K562 (cell line): ENCODE data around the gene TRIM25. TPM values are rescaled to one million over a fixed set of nuclear protein-coding genes. Genes with fewer than 3 reads are reported as not detected.

Experiments used
- ATAC-seq: fragments of 200-7000 bp; cut with Tn5 transposase; 3 replicates; pipeline ENCODE4 v1.9.1; 2020; ENCODE audit warnings: moderate library complexity
- BruUV-seq: library from RNA; stranded (reverse); fragments of 400-500 nt; replicated peaks from 2 replicates; lab custom pipeline; 2021; lab: Mats Ljungman, UMichigan
- CTCF ChIA-PET: fragments of 300-600 bp; formaldehyde crosslinking; extraction: SDS; loops from one replicate; lab custom pipeline; 2021; ENCODE audit warnings: low intra/inter-chr PET ratio; lab: Yijun Ruan, JAX
- POLR2A ChIA-PET: fragments of 300-600, 350-650 bp; sonication (Branson Sonifier 250); formaldehyde crosslinking; extraction: SDS; loops from one replicate; lab custom pipeline; 2021; ENCODE audit warnings: antibody characterized with exemption, inconsistent platforms; lab: Yijun Ruan, JAX
- DNase-seq, 4 experiments: peaks; one replicate each; pipeline versions ENCODE4 v3.0.0 to v3.0.0-alpha.2; 2011 to 2018; ENCODE audit warnings: low spot score in 3 of 4, mixed read lengths in 3 of 4; ENCODE audit errors: extremely low read depth in 1 of 4
- FAIRE-seq: peaks from 2 replicates; lab custom pipeline; 2011; peaks lifted over from hg19 to GRCh38; lab: Jason Lieb, UNC
- H2AFZ ChIP-seq: 2 replicates; pipeline ENCODE4 v1.6.0; 2011; ENCODE audit warnings: low read depth, low read length, control low read depth, inconsistent platforms
- H3K27ac ChIP-seq: fragments of 200-600 bp; 3 replicates; pipeline ENCODE4 v1.8.0; 2011; ENCODE audit warnings: low read depth, mild to moderate bottlenecking, control low read depth, inconsistent platforms, low read length, moderate library complexity, mixed read lengths; ENCODE audit errors: extremely low read depth
- H3K27me3 ChIP-seq, 2 experiments: fragments of 300-600 bp in 1 of 2; 2 replicates in 1 of 2; 3 replicates in 1 of 2; pipeline versions ENCODE4 v1.6.0 to v1.8.0; 2011; ENCODE audit warnings: inconsistent platforms in 2 of 2, low read length in 2 of 2, mild to moderate bottlenecking in 1 of 2, mixed read lengths in 1 of 2, moderate library complexity in 1 of 2; ENCODE audit not compliant: control insufficient read depth in 2 of 2, insufficient read depth in 2 of 2
- H3K36me3 ChIP-seq: fragments of 300-600 bp; 3 replicates; pipeline ENCODE4 v1.8.0; 2011; ENCODE audit warnings: mild to moderate bottlenecking, low read length, inconsistent platforms; ENCODE audit not compliant: control insufficient read depth, insufficient read depth
- H3K4me1 ChIP-seq, 2 experiments: fragments of 200-600 bp in 1 of 2; replicated peaks in 1 of 2; 2 replicates in 1 of 2; 3 replicates in 1 of 2; pipeline versions ENCODE4 v1.5.1 to v1.8.0; 2011; ENCODE audit warnings: inconsistent platforms in 2 of 2, low read length in 2 of 2, mild to moderate bottlenecking in 1 of 2, mixed read lengths in 1 of 2, moderate library complexity in 1 of 2; ENCODE audit not compliant: control insufficient read depth in 2 of 2, insufficient read depth in 2 of 2
- H3K4me2 ChIP-seq: 2 replicates; pipeline ENCODE4 v1.6.1; 2011; ENCODE audit warnings: low read length, control low read depth, inconsistent platforms, mixed read lengths; ENCODE audit not compliant: insufficient read depth
- H3K4me3 ChIP-seq: fragments of 200-600 bp; sonication (generic), shearing (Covaris generic); 2 replicates; pipeline ENCODE4 v1.5.1; 2016; ENCODE audit warnings: control low read depth, inconsistent platforms
- H3K79me2 ChIP-seq: fragments of 200-600 bp; 3 replicates; pipeline ENCODE4 v1.8.0; 2011; ENCODE audit warnings: low read length, inconsistent platforms; ENCODE audit not compliant: control insufficient read depth, insufficient read depth
- H3K9ac ChIP-seq, 2 experiments: 2 replicates each; pipeline versions ENCODE4 v1.6.0 to v1.6.1; 2011; ENCODE audit warnings: low read depth in 2 of 2, low read length in 2 of 2, control low read depth in 1 of 2, inconsistent platforms in 1 of 2, mild to moderate bottlenecking in 1 of 2, mixed read lengths in 1 of 2; ENCODE audit not compliant: insufficient read depth in 1 of 2
- H3K9me1 ChIP-seq: one replicate; pipeline ENCODE4 v1.6.0; 2011; ENCODE audit warnings: inconsistent platforms, mild to moderate bottlenecking, low read length, moderate library complexity; ENCODE audit not compliant: control insufficient read depth, insufficient read depth
- H3K9me3 ChIP-seq: replicated peaks from 2 replicates; pipeline ENCODE4 v1.5.1; 2011; ENCODE audit warnings: low read depth, low read length, inconsistent platforms; ENCODE audit not compliant: control insufficient read depth, insufficient read depth
- H4K20me1 ChIP-seq: replicated peaks from 2 replicates; pipeline ENCODE4 v1.6.1; 2011; ENCODE audit warnings: low read length, inconsistent platforms, mixed read lengths; ENCODE audit not compliant: control insufficient read depth, insufficient read depth
- FIP1L1 ChIP-seq: fragments of 200-400 bp; formaldehyde crosslinking; IDR thresholded peaks from 2 replicates; pipeline ENCODE4 v1.6.1; 2018; ENCODE audit warnings: mild to moderate bottlenecking, low read depth, low read length; ENCODE audit not compliant: poor library complexity, severe bottlenecking
- MEIS2 ChIP-seq: fragments of 450-650 bp; IDR thresholded peaks from 2 replicates; pipeline ENCODE4 v1.6.1; 2014; ENCODE audit warnings: mild to moderate bottlenecking; ENCODE audit not compliant: partially characterized antibody
- ZNF324 ChIP-seq: fragments of 250-450 bp; sonication (Bioruptor Pico); IDR thresholded peaks from 2 replicates; pipeline ENCODE4 v1.4.0; 2020; ENCODE audit warnings: mild to moderate bottlenecking
- WGBS: fragments of 100-300 bp; shearing (Covaris generic); methylation state at CpG from one replicate; pipeline ENCODE4 v1.1.6; 2016; ENCODE audit warnings: low coverage, mixed read lengths; ENCODE audit not compliant: insufficient coverage; ENCODE audit errors: missing lambda C conversion rate; 5-methylcytosine and 5-hydroxymethylcytosine counted together
- in situ Hi-C: fragments of 300-500 bp; cut with MboI; formaldehyde crosslinking; loops from 4 replicates; pipeline ENCODE4 v1.15.0; 2018; ENCODE audit warnings: inconsistent platforms, mixed read lengths
- intact Hi-C: fragments of 100-400 bp; cut with micrococcal nuclease; formaldehyde crosslinking; loops from 2 replicates; pipeline ENCODE4 v1.14.2; 2022
- polyA plus RNA-seq, 8 experiments: library from polyadenylated mRNA; depleted of rRNA in 4 of 8; stranded (reverse) in 5 of 8; unstranded in 3 of 8; fragments of >200 nt; fragmentation: Nextera tagmentation in 2 of 8; fragmentation: Illumina TruSeq in 1 of 8; extraction: Ambion mirVana in 2 of 8; extraction: Trizol in 1 of 8; gene quantifications; 2 replicates each; pipeline versions ENCODE4 v1.2.1 to v1.2.3, GENCODE V29; 2011 to 2014; ENCODE audit warnings: inconsistent platforms in 1 of 8, missing spikeins in 1 of 8
- total RNA-seq, 7 experiments: library from RNA; depleted of rRNA in 6 of 7; stranded (reverse); fragments of >200 nt in 6 of 7; fragmentation: Illumina TruSeq in 2 of 7; extraction: Trizol in 2 of 7; gene quantifications; 2 replicates each; pipeline versions ENCODE4 v1.2.1 to v1.2.3, GENCODE V29; 2011 to 2021; ENCODE audit warnings: low replicate concordance in 1 of 7
- TF ChIP-seq, protein P1 (sequence below): sonication (generic); formaldehyde crosslinking; IDR thresholded peaks from 2 replicates; pipeline ENCODE4 v1.8.1; 2023; ENCODE audit warnings: mild to moderate bottlenecking, missing genetic modification reagents

Gene TRIM25
- total and polyA plus RNA-seq, 9 of the 15 experiments (the other 6 are each of a cell fraction or from before 2014, with no cell fraction given), result 5.9 to 49.5 (median 24.5) TPM

DNA sequence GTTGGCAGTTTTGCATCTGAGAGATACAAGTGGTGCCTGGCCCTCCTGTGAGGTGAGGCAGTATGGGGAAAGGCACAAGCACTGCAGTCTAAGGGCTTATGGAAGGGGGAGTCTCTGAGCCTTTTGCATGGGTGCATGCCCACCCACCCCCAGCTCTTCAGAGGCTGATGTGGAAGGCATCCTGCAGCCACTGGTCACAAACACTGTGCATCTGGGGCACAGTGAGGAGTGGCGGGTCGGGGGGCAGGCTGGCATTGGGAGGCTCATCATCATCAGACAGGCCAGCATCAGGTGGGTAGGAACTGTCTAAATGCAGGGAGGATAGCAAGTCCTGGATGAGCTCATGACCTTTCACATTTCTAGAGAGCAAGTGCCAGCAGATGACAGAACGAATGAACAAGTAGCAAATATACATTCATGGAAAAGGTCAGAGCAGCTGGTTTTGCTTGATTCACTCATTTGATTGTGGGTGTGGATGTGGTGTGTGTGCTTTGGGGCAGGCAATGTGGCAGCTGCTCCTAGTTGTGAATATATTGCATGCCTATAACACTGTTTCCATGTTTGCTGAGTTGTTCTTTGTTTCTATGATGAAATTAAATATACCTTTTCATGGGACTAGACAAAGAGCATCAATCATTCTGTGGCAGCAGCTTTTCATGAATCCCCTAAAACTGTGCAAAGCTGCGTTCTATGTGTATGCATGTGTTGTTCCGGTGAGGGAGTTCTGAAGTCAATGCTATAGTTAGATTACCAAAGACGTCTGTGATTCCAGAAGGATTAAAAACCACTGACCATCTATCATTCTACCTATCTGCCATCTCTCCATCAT, 29.2 kb downstream of the TRIM25 start:
- Histone ChIP-seq H3K27ac (no peak overlapping the region), H3K4me2 (no peak overlapping the region), H3K36me3 (peaks cover 19% of the 10 kb centered on the region), H3K4me3 (no peak overlapping the region), H3K79me2 (no peaks in the 10 kb centered on the region), H2AFZ (no peak overlapping the region), H3K9ac (no peak overlapping the region), H4K20me1 (no peaks in the 10 kb centered on the region), H3K4me1 (no peaks in the 10 kb centered on the region), H3K9me3 (no peaks in the 10 kb centered on the region), H3K27me3 (no peaks in the 10 kb centered on the region), H3K9me1 (no peaks in the 10 kb centered on the region)
- ATAC-seq (no peak), DNase-seq (no peak), FAIRE-seq (no peak)
- in situ Hi-C loops (no loop called here), intact Hi-C loops (no loop called here)
- ChIA-PET POLR2A (interaction anchor here (0.9 to 2.1 kb wide), 5 partner anchors 10 to 28 kb away, joined by 3 to 4 read pairs (median 4); no protein-coding TSS in a partner anchor), CTCF (no interaction called here)
- BruUV-seq, result no TSS peak
- TF ChIP-seq, protein P1, sequence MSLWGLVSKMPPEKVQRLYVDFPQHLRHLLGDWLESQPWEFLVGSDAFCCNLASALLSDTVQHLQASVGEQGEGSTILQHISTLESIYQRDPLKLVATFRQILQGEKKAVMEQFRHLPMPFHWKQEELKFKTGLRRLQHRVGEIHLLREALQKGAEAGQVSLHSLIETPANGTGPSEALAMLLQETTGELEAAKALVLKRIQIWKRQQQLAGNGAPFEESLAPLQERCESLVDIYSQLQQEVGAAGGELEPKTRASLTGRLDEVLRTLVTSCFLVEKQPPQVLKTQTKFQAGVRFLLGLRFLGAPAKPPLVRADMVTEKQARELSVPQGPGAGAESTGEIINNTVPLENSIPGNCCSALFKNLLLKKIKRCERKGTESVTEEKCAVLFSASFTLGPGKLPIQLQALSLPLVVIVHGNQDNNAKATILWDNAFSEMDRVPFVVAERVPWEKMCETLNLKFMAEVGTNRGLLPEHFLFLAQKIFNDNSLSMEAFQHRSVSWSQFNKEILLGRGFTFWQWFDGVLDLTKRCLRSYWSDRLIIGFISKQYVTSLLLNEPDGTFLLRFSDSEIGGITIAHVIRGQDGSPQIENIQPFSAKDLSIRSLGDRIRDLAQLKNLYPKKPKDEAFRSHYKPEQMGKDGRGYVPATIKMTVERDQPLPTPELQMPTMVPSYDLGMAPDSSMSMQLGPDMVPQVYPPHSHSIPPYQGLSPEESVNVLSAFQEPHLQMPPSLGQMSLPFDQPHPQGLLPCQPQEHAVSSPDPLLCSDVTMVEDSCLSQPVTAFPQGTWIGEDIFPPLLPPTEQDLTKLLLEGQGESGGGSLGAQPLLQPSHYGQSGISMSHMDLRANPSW (CRISPR knock-in tag), result no peak
- peak; percentile 8 for TF ChIP-seq MEIS2
- no peak for TF ChIP-seq FIP1L1
- TF ChIP-seq ZNF324 (CRISPR knock-in tag), result no peak
- 52% methylated on average over 6 of the region's 6 CpGs for WGBS
